CD1c-positive myeloid dendritic cell (primary cell): ENCODE measurements around the gene ZNF285.
"Not testable (repeated sequence)": the region's sequence is repeated elsewhere in the genome, so short reads cannot be mapped to it uniquely, and the experiment has no call there.

Experiments
- DNase-seq: peaks from one replicate; pipeline ENCODE4 v3.0.0-alpha.2; 2016; ENCODE audit errors: extremely low spot score

Gene ZNF285

GRCh38 chr19:44401139-44402115 lies at the start of gene ZNF285:
TSS of gene ZNF285 (minus strand) at chr19:44401608. CDS start at chr19:44397213, 4,395 bp downstream.
- DNase-seq: peak; percentile 95

- peak; percentile 72 for DNase-seq
Observed at GRCh38 chr19:44447916-44448674, 46.7 kb upstream of the ZNF285 start, which contains the start of gene ZNF229. TSS of gene ZNF229 (minus strand) at chr19:44448472. CDS start at chr19:44442847, 5,625 bp downstream.

DNA sequence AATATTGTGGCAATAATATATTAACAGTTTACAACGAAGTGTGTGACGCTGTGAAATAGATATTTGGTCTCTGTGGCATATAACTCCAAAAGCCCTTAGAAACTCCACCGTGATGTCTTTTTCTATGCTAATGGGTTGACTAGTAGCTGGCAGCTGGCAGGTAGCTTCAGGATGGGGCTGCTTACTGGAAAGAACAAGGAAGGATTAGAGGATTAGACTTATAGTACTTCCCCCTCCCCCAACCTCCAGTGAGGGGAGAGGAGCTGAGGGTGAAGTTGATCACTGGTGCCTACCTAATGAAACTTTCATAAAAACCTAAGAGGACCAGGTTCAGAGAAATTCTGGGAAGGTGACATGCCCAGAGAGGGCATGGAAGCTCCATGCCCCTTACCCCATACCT lies 37.0 kb upstream of the ZNF285 start:
- DNase-seq: no peak

GRCh38 chr19:44435441-44435840 lies 34.0 kb upstream of the ZNF285 start:
- DNase-seq: no peak

GRCh38 chr19:44430956-44431355 lies 29.5 kb upstream of the ZNF285 start:
- no peak for DNase-seq

DNA sequence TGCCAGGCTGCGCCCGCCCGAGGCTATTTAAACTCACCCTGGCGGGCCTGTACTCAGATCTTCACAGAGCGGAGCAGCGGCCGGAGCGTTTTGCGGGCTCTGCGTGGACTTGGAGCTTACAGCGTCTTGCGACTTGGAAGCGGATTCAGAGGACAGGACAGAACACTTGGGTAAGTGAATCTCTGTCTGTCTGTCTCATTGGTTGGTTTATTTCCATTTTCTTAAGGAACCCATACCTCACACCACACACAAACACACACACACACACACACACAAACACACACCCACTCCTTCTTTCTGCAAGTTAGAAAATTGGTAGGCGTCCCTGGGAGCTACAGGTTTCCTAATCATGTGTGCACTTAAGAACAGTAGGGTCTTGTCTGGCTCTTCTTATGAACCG lies 14.1 kb upstream of the ZNF285 start:
- DNase-seq: not testable (repeated sequence)

- not testable (repeated sequence) for DNase-seq
Observed at GRCh38 chr19:44389268-44389667, 12.1 kb downstream of the ZNF285 start.

- no peak for DNase-seq
Observed at GRCh38 chr19:44374789-44375188, 26.6 kb downstream of the ZNF285 start.

DNA sequence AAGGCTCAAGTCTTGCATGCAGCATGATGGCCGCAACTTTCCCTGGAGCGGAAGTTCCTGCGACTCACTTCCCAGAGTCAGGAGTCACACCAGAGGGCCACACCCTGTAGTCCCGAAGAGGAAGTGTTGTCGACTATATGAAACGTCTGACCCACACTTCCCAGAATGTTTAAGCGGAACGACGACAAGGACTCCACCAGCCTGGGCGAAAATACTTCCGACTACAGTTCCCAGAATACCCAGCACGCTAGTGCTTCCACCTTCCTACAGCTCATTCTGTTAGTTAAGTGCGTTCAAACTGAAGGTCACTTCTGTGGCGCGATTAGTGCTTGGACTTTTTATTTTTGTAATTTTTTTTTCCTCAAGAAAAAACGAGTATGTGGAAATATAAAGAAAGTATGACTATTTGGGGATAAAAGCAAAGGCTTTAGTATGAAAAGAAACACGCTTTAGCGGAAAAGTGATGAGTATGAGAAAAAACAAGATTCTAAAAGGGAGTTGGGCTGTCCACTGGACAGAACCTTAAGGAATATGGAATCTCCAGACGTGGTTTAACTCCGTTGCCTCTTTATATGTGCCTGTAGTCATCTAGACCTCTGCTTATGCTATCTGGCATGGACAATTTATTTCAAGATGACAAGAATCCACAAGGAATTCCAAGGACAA lies 29.5 kb downstream of the ZNF285 start:
- no peak for DNase-seq

DNA sequence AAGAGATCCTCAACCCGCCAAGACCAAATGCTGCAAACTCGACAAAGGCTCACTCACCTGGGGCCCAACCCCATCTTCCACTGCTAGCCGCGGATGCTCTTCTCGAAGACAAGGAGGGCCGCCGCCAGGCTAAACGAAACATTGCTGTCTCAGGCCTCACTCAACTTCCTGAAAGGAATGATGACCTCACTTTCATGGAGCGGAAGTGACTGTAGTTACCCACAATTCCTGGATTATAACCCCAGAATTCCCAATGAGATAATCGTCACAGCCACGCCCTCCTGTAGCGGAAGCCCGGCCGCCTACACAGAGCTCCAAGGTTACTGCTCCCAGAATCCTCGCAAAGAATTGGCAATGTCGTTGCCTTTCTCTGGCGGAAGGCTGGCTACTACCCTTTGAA lies 34.4 kb downstream of the ZNF285 start:
- DNase-seq: no peak

GRCh38 chr19:44356383-44357111 lies 44.9 kb downstream of the ZNF285 start, which contains the start of gene ZNF112:
TSS of gene ZNF112 (minus strand) at chr19:44356680. CDS start at chr19:44340539, 16,141 bp downstream.
- peak; percentile 80 for DNase-seq

GRCh38 chr19:44346556-44346955 lies 54.9 kb downstream of the ZNF285 start:
- DNase-seq: no peak

DNA sequence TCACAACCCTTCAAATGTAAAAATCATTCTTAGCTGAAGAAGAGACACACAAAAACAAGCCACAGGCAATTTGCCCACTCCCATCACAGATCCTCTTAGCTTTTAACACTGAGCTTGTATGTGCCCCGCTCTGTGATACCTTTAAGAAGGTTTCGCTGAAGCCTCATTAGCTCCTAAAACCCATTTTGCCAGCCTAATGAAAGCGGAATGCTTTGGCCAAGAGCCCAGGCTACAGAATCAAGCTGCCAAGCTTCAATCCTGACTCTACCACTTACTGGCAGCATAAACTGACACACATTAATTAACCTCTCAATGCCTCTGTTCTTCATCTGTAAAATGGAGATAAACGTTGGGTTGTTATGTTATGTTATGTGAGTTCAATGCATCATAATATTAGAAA lies 55.4 kb downstream of the ZNF285 start:
- DNase-seq: no peak

DNA sequence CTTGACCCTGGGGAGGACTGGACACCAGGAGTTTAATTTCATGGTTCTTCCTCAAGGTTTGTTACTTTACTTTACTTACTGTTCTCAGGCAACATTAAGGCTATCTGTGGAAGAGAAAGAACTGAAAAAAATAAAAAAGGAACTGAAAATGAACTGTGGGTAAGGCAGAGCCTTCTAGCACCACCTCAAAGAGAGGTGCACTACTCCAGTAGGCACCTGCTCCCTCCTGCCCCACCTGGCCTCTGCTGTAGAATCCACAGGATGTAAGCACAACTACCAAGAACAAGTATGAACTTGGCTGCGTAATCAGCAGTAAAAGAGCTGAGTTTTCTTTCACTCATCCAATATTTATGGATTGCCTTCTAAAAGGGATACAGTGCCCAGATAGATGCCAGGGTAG lies 57.2 kb downstream of the ZNF285 start:
- no peak for DNase-seq

DNA sequence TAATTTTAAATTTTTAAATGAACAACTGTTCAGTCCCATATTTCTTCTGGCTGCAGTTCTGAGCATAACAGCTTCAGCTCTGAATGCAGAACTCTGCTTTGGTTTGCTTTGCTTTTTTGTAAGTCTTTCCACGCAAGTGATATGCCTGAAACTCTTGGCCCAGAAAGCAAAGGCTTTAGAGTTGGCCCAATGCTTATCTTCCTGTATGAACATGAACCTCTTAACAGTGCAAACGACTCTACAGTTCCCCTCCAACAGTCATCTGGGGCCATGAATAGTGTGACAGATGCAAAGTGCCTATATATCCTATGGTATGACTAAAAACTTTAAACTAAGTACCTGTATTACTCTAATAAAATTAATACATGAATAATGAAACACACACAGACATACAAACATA lies 59.6 kb downstream of the ZNF285 start:
- no peak for DNase-seq

DNA sequence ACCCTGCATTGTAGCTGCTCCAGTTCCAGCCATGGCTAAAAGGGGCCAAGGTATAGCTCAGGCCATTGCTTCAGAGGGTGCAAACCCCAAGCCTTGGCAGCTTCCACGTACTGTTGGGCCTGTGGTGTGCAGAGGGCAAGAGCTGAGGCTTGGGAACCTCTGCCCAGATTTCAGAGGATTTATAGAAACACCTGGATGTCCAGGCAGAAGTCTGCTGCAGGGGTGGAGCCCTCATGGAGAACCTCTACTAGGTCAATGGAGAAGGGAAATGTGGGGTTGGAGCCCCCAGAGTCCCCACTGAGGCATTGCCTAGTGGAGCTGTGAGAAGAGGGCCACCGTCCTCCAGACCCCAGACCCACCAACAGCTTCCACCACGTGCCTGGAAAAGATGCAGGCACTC lies 66.8 kb downstream of the ZNF285 start:
- DNase-seq: not testable (repeated sequence)
